A673 (cell line): ENCODE data around the gene COX6B2. TPM values are rescaled to one million over a fixed set of nuclear protein-coding genes. Genes with fewer than 3 reads are reported as not detected.
"Not testable (repeated sequence)": the region's sequence is repeated elsewhere in the genome, so short reads cannot be mapped to it uniquely, and the experiment has no call there.

Source experiments
- Bru-seq: library from RNA; stranded (reverse); fragments of 400-500 nt; gene quantifications from one replicate; lab custom pipeline; 2021; lab: Mats Ljungman, UMichigan
- BruChase-seq, 2 experiments: library from RNA; stranded (reverse); fragments of 400-500 nt; gene quantifications; one replicate each; lab custom pipeline; 2021; lab: Mats Ljungman, UMichigan
- BruUV-seq: library from RNA; stranded (reverse); fragments of 400-500 nt; replicated peaks from 2 replicates; lab custom pipeline; 2021; lab: Mats Ljungman, UMichigan
- CTCF ChIA-PET: fragments of 300-600 bp; sonication (Branson Sonifier 250); formaldehyde crosslinking; loops from one replicate; lab custom pipeline; 2022; ENCODE audit warnings: antibody characterized with exemption; lab: Charles Lee
- POLR2A ChIA-PET: fragments of 300-600 bp; sonication (Branson Sonifier 250); formaldehyde crosslinking; loops from one replicate; lab custom pipeline; 2022; ENCODE audit warnings: antibody characterized with exemption; ENCODE audit not compliant: low non-redundant PET; lab: Charles Lee
- DNase-seq: peaks from one replicate; pipeline ENCODE4 v3.0.0-alpha.2; 2015; ENCODE audit warnings: low spot score
- H3K27ac ChIP-seq: fragments of 200-600 bp; sonication (generic); 2 replicates; pipeline ENCODE4 v1.5.1; 2016; ENCODE audit warnings: mixed run types, low read depth, mild to moderate bottlenecking, mixed read lengths, antibody characterized with exemption, low read length; ENCODE audit not compliant: poor library complexity, severe bottlenecking
- H3K27me3 ChIP-seq: fragments of 200-600 bp; sonication (generic); replicated peaks from 2 replicates; pipeline ENCODE4 v1.6.1; 2017; ENCODE audit warnings: mixed run types, low read depth, mild to moderate bottlenecking, mixed read lengths, antibody characterized with exemption, low read length; ENCODE audit not compliant: insufficient read depth, poor library complexity
- H3K36me3 ChIP-seq: fragments of 200-600 bp; sonication (generic); 2 replicates; pipeline ENCODE4 v1.6.1; 2016; ENCODE audit warnings: mixed run types, mild to moderate bottlenecking, mixed read lengths, antibody characterized with exemption, low read length; ENCODE audit not compliant: insufficient read depth, poor library complexity, severe bottlenecking
- H3K4me1 ChIP-seq: fragments of 200-600 bp; sonication (generic); 2 replicates; pipeline ENCODE4 v1.6.1; 2017; ENCODE audit warnings: mixed run types, mild to moderate bottlenecking, mixed read lengths, antibody characterized with exemption, low read length; ENCODE audit not compliant: insufficient read depth, poor library complexity, severe bottlenecking
- H3K4me3 ChIP-seq: fragments of 200-600 bp; sonication (generic); 2 replicates; pipeline ENCODE4 v1.5.1; 2016; ENCODE audit warnings: low read depth, mixed run types, mild to moderate bottlenecking, mixed read lengths, low read length; ENCODE audit not compliant: poor library complexity, severe bottlenecking
- H3K9me3 ChIP-seq: fragments of 200-600 bp; sonication (generic); 2 replicates; pipeline ENCODE4 v1.6.1; 2016; ENCODE audit warnings: mixed run types, low read depth, mild to moderate bottlenecking, mixed read lengths, antibody characterized with exemption, low read length; ENCODE audit not compliant: poor library complexity, severe bottlenecking
- EZH2 ChIP-seq: fragments of 200-600 bp; sonication (generic); IDR thresholded peaks from 2 replicates; pipeline ENCODE4 v1.6.1; 2017; ENCODE audit warnings: borderline replicate concordance, low read depth, mild to moderate bottlenecking, mixed read lengths, antibody characterized with exemption, low read length; ENCODE audit not compliant: poor library complexity, severe bottlenecking
- intact Hi-C: fragments of 100-400 bp; cut with micrococcal nuclease; formaldehyde crosslinking; loops from one replicate; pipeline ENCODE4 v1.10.0; 2022; ENCODE audit not compliant: unreplicated experiment
- long read RNA-seq: library from polyadenylated mRNA; stranded (forward); transcript quantifications from one replicate; pipeline ENCODE4 v2.0.0, GENCODE V29; 2022
- total RNA-seq: library from RNA; stranded (reverse); gene quantifications from 2 replicates; pipeline ENCODE4 v1.2.3, GENCODE V29; 2021
- TF ChIP-seq, protein P1 (sequence below): fragments of 300-800, 200-600 bp; sonication (generic); conservative IDR thresholded peaks from 2 replicates; pipeline ENCODE4 v1.5.1; 2017; ENCODE audit warnings: low read depth, mild to moderate bottlenecking, antibody characterized with exemption, low read length, moderate library complexity, mixed read lengths

COX6B2 gene, protein sequence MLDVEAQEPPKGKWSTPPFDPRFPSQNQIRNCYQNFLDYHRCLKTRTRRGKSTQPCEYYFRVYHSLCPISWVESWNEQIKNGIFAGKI
- total RNA-seq, result 0.48 TPM in 1 of 2 replicates, not detected in the other
- Bru-seq, nascent RNA, result not detected
- percentile 15 among the genes with signal in this experiment for BruChase-seq, experiment 1, labeled RNA remaining after a 2-hour chase
- BruChase-seq, experiment 2, labeled RNA remaining after a 6-hour chase, result not detected
- long read RNA-seq, partial matches to known transcripts, result 0 of 1 reads
- long read RNA-seq, other reads (novel, unspliced or antisense), result 1 of 1 reads

DNA sequence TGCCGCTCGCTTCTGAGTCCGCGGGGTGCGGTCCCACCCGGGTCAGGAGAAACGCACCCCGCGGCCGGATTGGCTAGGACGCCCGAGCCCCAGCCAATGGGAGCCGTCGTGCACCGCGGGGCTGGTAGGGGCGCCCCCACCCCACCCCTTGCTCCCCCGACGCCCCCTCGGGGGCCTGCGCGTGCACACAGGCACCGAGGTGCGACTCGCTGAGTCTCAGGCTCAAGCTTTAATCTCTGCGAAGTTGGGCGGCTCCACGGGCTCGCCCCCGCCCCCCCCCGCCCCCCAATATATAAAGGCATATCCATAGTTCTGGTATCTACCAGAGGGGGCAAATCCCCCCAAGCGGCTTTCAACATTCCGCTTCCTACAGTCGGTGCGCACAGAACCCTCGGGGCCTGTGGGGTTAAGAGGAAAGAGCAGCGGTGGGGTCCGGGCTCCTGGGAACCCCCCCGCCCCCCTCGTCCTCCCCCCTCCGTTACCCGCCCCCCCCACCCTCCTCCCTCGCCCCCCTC, at the start of gene COX6B2:
Gene COX6B2, minus strand, starts transcription at position 22 of the 515 bp plus-strand sequence. CDS start 198 bp downstream, outside the sequence.
- Histone ChIP-seq H3K27me3 (peaks cover 32% of the 10 kb centered on the region), H3K9me3 (no peaks in the 10 kb centered on the region), H3K4me1 (peaks cover 6% of the 10 kb centered on the region), H3K36me3 (no peaks in the 10 kb centered on the region), H3K27ac (no peak within 1 kb of the TSS), H3K4me3 (peak within 1 kb of the TSS; percentile 56)
- ChIA-PET CTCF (interaction anchor here (0.6 kb wide), 1 partner anchor 198 kb away, joined by 11 read pairs; no protein-coding TSS in a partner anchor), POLR2A (no interaction called here)
- no peak for DNase-seq
- no TSS peak for BruUV-seq
- TF ChIP-seq, protein P1, sequence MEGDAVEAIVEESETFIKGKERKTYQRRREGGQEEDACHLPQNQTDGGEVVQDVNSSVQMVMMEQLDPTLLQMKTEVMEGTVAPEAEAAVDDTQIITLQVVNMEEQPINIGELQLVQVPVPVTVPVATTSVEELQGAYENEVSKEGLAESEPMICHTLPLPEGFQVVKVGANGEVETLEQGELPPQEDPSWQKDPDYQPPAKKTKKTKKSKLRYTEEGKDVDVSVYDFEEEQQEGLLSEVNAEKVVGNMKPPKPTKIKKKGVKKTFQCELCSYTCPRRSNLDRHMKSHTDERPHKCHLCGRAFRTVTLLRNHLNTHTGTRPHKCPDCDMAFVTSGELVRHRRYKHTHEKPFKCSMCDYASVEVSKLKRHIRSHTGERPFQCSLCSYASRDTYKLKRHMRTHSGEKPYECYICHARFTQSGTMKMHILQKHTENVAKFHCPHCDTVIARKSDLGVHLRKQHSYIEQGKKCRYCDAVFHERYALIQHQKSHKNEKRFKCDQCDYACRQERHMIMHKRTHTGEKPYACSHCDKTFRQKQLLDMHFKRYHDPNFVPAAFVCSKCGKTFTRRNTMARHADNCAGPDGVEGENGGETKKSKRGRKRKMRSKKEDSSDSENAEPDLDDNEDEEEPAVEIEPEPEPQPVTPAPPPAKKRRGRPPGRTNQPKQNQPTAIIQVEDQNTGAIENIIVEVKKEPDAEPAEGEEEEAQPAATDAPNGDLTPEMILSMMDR, result no peak
- TF ChIP-seq EZH2, result no peak
- intact Hi-C loops, result no loop called here

DNA sequence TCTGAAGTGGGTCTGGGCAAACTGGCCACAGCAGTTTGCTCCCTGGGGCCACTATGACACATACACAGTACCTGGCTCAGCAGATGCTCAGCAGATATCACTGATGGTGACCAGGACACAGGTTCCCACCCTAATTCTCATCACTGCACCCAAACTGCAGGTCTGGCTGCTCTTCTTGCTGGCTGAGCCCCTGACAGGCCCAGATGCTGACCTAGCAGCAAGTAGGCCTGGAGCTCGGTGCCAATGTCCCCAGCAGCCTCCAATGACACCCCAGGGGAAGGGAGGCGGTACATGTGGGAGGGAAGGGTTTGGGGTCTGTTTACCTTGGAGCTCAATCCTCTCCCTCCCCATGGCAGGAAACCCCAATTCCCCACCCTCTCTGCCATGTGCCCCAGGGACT, 48.0 kb upstream of the COX6B2 start:
- no peak overlapping the region for H3K4me3 ChIP-seq
- CTCF ChIA-PET, result no interaction called here
- peaks cover 25% of the 10 kb centered on the region for H3K4me1 ChIP-seq
- no peaks in the 10 kb centered on the region for H3K9me3 ChIP-seq
- POLR2A ChIA-PET, result no interaction called here
- no peak for DNase-seq
- no TSS peak for BruUV-seq
- intact Hi-C loops, result no loop called here
- peak overlapping the region; percentile 34 for H3K27ac ChIP-seq
- TF ChIP-seq, protein P1, result no peak
- no peak for TF ChIP-seq EZH2
- no peaks in the 10 kb centered on the region for H3K27me3 ChIP-seq
- peaks cover 64% of the 10 kb centered on the region for H3K36me3 ChIP-seq

DNA sequence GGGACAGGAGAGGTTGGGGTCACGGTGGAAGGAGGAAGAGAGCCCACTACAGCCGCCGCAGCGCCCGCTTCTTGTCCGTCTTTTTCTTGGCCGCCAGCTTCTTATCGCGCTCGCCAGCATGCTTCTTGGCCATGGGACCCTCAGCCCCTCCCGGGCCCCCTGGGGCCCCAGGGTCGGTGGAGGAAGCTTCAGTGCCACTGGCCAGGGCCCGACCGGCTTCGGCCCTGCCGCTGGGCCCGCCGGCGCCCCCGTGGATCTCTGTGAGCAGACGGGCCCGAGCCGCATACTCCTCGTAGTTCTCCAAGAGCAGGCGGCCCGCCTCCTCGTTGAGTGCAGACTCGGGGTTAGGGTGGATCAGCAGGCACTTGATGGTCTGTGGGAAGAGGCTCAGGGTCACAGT, 46.9 kb upstream of the COX6B2 start:
- intact Hi-C loops, H3K4me3 ChIP-seq, H3K27me3 ChIP-seq, DNase-seq, POLR2A ChIA-PET, CTCF ChIA-PET, H3K9me3 ChIP-seq, BruUV-seq: not testable (repeated sequence)
- Histone ChIP-seq H3K4me1 (peaks cover 25% of the 10 kb centered on the region), H3K36me3 (peaks cover 59% of the 10 kb centered on the region), H3K27ac (peak overlapping the region; percentile 34)
